ENCODE measurements around the gene MAOB. TPM values are rescaled to one million over a fixed set of nuclear protein-coding genes. Genes with fewer than 3 reads are reported as not detected.
"Not testable (repeated sequence)": the region's sequence is repeated elsewhere in the genome, so short reads cannot be mapped to it uniquely, and the experiment has no call there.

Gene MAOB
- total RNA-seq, 1 donor from 2014 or later = 133 TPM

DNA sequence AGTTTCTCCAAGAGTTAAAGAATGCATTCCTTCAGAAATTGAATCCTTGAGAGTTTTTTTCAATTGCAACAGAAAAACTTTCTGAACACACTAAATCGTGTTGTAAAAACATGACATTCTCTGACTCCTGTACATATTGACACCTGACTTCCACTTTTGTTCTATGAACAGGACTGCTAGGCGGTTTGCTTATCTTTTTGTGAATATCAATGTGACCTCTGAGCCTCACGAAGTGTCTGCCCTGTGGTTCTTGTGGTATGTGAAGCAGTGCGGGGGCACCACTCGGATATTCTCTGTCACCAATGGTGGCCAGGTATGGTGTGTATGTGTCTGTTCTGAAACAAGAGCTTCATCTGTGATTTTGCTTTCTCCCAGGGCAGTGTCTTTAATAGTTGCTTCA is 154.2 kb downstream of the MAOB start:
- intact Hi-C loops (cut with DNase I) = no loop called here
- ATAC-seq (ENCODE audit: poor library complexity) = no peak
- no peak for DNase-seq

GRCh38 chrX:43727254-43727653 is 155.0 kb downstream of the MAOB start:
- DNase-seq; intact Hi-C loops (cut with DNase I); ATAC-seq (ENCODE audit: poor library complexity): not testable (repeated sequence)

- intact Hi-C loops (cut with DNase I); DNase-seq; ATAC-seq (ENCODE audit: poor library complexity): not testable (repeated sequence)
Measured at GRCh38 chrX:43725227-43725626, 157.0 kb downstream of the MAOB start.

DNA sequence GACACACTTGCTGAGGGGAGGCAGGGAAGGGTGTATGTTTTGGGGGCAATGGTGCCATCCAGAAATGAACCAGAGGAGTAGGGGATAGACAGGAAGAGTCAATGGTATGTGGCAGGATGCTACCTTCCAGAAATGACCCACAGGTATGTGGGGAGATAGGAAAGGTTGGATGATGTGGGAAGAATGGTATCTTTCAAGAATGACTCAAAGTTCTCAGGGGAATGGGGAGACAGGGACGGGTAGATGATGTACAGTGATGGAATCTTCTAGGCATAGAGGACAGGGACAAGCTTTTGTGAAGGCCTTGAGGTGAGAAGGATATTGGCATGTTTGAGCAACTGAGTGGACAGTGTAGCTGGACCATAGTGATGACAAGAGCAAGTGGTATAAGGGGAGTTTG is 161.3 kb downstream of the MAOB start:
- no peak for DNase-seq
- no peak for ATAC-seq (ENCODE audit: poor library complexity)
- intact Hi-C loops (cut with DNase I) = no loop called here

DNA sequence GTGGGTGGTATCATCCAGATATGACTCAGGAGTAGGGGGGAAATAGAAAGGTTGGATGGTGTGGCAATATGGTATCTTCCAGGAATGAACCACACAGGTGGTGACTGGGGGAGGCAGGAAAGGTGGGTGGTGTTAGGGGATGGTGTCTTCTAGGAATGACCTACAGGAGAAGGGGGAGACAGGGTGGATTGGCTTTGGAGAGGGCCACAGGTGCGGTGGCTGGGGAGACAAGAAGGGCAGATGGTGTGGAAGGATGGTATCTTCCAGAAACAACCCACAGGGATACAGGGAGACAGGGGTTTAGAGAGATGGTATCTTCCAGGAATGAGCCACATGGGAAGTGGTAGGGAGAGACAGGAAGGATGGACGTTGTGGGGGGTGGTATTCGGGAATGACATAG is 162.2 kb downstream of the MAOB start:
- intact Hi-C loops (cut with DNase I) = no loop called here
- no peak for ATAC-seq (ENCODE audit: poor library complexity)
- DNase-seq = no peak

DNA sequence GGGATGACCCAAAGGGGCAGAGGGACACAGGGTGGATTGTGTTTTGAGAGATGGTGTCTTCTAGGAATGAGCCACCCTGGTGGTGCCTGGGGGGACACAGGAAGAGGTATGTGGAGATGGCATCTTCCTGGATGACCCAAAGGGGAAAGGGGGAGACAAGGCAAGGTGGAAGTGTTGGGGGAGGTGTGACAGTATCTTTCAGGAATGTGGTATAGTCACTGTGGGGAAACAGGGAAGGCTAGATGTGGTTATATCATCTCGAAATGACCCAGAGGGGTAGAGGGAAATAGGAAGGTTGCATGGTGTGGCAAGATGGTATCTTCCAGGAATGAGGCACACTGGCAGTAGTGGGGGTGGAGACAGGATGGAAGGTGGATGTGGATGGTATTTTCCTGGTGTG is 163.3 kb downstream of the MAOB start:
- intact Hi-C loops (cut with DNase I) = no loop called here
- ATAC-seq (ENCODE audit: poor library complexity) = no peak

GRCh38 chrX:43718546-43718945 is 163.7 kb downstream of the MAOB start:
- intact Hi-C loops (cut with DNase I) = no loop called here
- ATAC-seq (ENCODE audit: poor library complexity) = no peak
- DNase-seq = no peak

More for the DNA sequence above, 163.3 kb downstream of the MAOB start:
- DNase-seq = no peak

GRCh38 chrX:43718081-43718480 is 164.2 kb downstream of the MAOB start:
- intact Hi-C loops (cut with DNase I) = no loop called here
- no peak for DNase-seq
- no peak for ATAC-seq (ENCODE audit: poor library complexity)

DNA sequence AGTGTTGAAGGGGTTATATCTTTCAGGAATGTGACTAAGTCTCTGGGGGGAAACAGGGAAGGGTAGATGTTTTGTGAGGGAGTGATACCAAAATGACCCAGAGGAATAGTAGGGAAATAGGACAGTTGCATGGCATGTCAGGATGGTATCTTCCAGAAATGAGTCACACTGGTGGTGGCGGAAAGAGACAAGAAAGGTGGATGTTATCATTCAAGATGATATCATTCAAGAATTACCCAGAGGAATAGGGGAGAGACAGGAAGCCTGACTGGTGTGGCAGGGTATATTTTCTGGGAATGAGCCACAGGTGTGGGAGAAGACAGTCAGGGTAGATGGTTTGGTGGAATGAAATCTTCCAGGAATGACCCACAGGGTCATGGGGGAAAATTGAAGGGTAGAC is 165.1 kb downstream of the MAOB start:
- intact Hi-C loops (cut with DNase I) = no loop called here
- DNase-seq (no peak), ATAC-seq (ENCODE audit: poor library complexity) (no peak)

GRCh38 chrX:43716696-43717095 is 165.6 kb downstream of the MAOB start:
- ATAC-seq (ENCODE audit: poor library complexity) (no peak), DNase-seq (no peak)
- intact Hi-C loops (cut with DNase I) = no loop called here

Other genes starting within 250 kb of the MAOB start
- gene MAOA, start 226.2 kb downstream of the MAOB start, total RNA-seq = 116 TPM
- not detected for gene NDP, start 90.9 kb upstream of the MAOB start, total RNA-seq

Measured in Right ventricle myocardium superior (tissue), 1 donor.